CD8-positive, alpha-beta memory T cell (primary cell): ENCODE measurements around the gene SLCO3A1. TPM values are rescaled to one million over a fixed set of nuclear protein-coding genes. Genes with fewer than 3 reads are reported as not detected.

Experiments used
- CTCF ChIA-PET: fragments of 350-600 bp; sonication (Branson Sonifier 250); formaldehyde crosslinking; loops from one replicate; lab custom pipeline; 2021; ENCODE audit warnings: antibody characterized with exemption; lab: Charles Lee
- POLR2A ChIA-PET: fragments of 350-600 bp; sonication (Branson Sonifier 250); formaldehyde crosslinking; loops from one replicate; lab custom pipeline; 2021; ENCODE audit warnings: antibody characterized with exemption; lab: Charles Lee
- DNase-seq, 5 donors: peaks; one replicate each; pipeline versions ENCODE4 v3.0.0 to v3.0.0-alpha.2; 2020 to 2022; ENCODE audit warnings: mixed read lengths in 1 of 5
- H3K27ac ChIP-seq: one replicate; pipeline ENCODE4 v1.7.0; 2013; ENCODE audit warnings: low read depth, mild to moderate bottlenecking, low read length, moderate library complexity
- H3K27me3 ChIP-seq: 2 replicates; pipeline ENCODE4 v1.7.0; 2013; ENCODE audit warnings: low read length, mild to moderate bottlenecking; ENCODE audit not compliant: insufficient read depth, poor library complexity, severe bottlenecking
- H3K36me3 ChIP-seq: 2 replicates; pipeline ENCODE4 v1.7.0; 2013; ENCODE audit warnings: mild to moderate bottlenecking, low read length, moderate library complexity; ENCODE audit not compliant: insufficient read depth
- H3K4me1 ChIP-seq: 2 replicates; pipeline ENCODE4 v1.7.0; 2013; ENCODE audit warnings: mild to moderate bottlenecking, low read length, moderate library complexity; ENCODE audit not compliant: insufficient read depth
- H3K4me3 ChIP-seq: 2 replicates; pipeline ENCODE4 v1.7.0; 2013; ENCODE audit warnings: mild to moderate bottlenecking, low read length
- H3K9me3 ChIP-seq: 2 replicates; pipeline ENCODE4 v1.7.0; 2013; ENCODE audit warnings: mild to moderate bottlenecking, low read length
- H3K27ac Mint-ChIP-seq, 8 donors: one replicate each; pipeline ENCODE4 v1.8.0; 2020 to 2021; ENCODE audit warnings: mixed read lengths in 8 of 8, mild to moderate bottlenecking in 6 of 8, inconsistent platforms in 3 of 8, moderate library complexity in 3 of 8
- H3K27me3 Mint-ChIP-seq, 2 donors: one replicate each; pipeline ENCODE4 v1.8.0; 2020 to 2021; ENCODE audit warnings: mixed read lengths in 2 of 2, mild to moderate bottlenecking in 1 of 2, moderate library complexity in 1 of 2
- H3K36me3 Mint-ChIP-seq, 3 donors: one replicate each; pipeline ENCODE4 v1.8.0; 2020 to 2021; ENCODE audit warnings: mixed read lengths in 3 of 3, inconsistent platforms in 1 of 3, mild to moderate bottlenecking in 1 of 3
- H3K4me1 Mint-ChIP-seq, 3 donors: one replicate each; pipeline ENCODE4 v1.8.0; 2020 to 2021; ENCODE audit warnings: mixed read lengths in 3 of 3, inconsistent platforms in 1 of 3, mild to moderate bottlenecking in 1 of 3
- H3K4me3 Mint-ChIP-seq, 7 donors: one replicate each; pipeline ENCODE4 v1.8.0; 2020 to 2021; ENCODE audit warnings: mixed read lengths in 7 of 7, mild to moderate bottlenecking in 6 of 7, moderate library complexity in 4 of 7, inconsistent platforms in 2 of 7
- H3K9me3 Mint-ChIP-seq, 5 donors: one replicate each; pipeline ENCODE4 v1.8.0; 2020 to 2022; ENCODE audit warnings: mixed read lengths in 5 of 5, mild to moderate bottlenecking in 3 of 5, moderate library complexity in 2 of 5, inconsistent platforms in 1 of 5
- polyA plus RNA-seq: library from polyadenylated mRNA; unstranded; fragments of 300-500 nt; fragmentation: Illumina TruSeq; gene quantifications from one replicate; pipeline ENCODE4 v1.2.3, GENCODE V29; 2021
- total RNA-seq, 2 experiments: library from RNA; stranded (reverse); gene quantifications; one replicate each; pipeline ENCODE4 v1.2.3, GENCODE V29; 2021

Gene SLCO3A1
- total RNA-seq, result 10 to 100 TPM; 10.0 to 10.8 TPM
- polyA plus RNA-seq, result 47.9 TPM

DNA sequence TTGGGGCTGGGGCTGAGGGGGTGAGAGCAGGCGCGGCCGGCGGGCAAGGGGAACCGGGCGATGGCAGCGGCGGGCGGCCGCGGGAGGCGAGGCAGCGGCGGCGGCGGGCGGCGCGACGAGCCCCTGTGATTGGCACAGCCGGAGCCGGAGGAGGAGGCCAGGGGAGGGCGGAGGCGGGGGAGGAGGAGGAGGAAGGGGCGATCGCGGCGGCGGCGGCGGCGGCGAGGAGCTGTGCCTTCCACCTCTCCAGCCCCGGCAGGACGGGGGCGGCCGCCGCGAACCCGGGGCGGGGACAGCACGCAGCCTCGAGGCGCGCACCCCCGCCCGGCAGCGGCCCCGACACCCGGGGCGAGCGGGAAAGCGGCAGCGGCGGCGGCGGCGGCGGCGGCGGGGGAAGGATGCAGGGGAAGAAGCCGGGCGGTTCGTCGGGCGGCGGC is at the start of gene SLCO3A1:
Gene SLCO3A1 (plus strand): TSS at position 198 of the 437 bp plus-strand sequence.
- Mint-ChIP-seq H3K27ac (peak within 1 kb of the TSS; percentile 91 to 98 (median 94)), H3K27me3 (no peaks in the 10 kb centered on the region), H3K9me3 (no peaks in the 10 kb centered on the region), H3K4me1 (peaks cover 58 to 76% (median 71%) of the 10 kb centered on the region in 3 donors), H3K4me3 (peak within 1 kb of the TSS; percentile 88 to 98 (median 92)), H3K36me3 (peaks cover 0 to 6% (median 0%) of the 10 kb centered on the region in 3 donors)
- H3K9me3 ChIP-seq, result no peaks in the 10 kb centered on the region
- no peaks in the 10 kb centered on the region for H3K27me3 ChIP-seq
- peak within 1 kb of the TSS; percentile 41 for H3K27ac ChIP-seq
- CTCF ChIA-PET, result interaction anchor here (0.6 to 3.8 kb wide), 13 partner anchors 9 to 150 kb away, joined by 3 to 22 read pairs (median 4); no protein-coding TSS in a partner anchor
- H3K4me3 ChIP-seq, result peak within 1 kb of the TSS; percentile 62
- POLR2A ChIA-PET, result interaction anchor here (0.6 to 1.0 kb wide), 3 partner anchors 86 to 522 kb away, joined by 3 to 4 read pairs (median 4); no protein-coding TSS in a partner anchor
- no peaks in the 10 kb centered on the region for H3K36me3 ChIP-seq
- peaks cover 68% of the 10 kb centered on the region for H3K4me1 ChIP-seq
- peak; percentile 67 to 81 (median 73) for DNase-seq

DNA sequence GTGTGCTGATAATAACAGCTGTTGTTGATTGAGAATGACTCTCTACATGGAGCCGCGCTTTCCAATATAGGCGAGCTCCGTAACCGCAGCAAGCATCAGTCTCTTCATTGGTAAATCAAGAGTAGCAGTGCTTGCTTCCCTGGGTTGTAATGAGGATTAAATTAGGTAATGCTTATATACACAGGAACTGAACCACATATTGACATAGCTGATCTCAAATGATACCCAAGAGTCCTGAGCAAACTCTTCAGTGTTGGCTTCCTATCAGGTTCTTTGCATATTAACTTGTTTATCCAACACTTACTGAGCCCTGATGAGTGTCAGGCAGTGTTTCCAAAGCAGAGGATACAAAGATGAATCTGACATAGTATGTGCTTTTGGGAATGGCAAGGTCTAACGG is 46.4 kb upstream of the SLCO3A1 start:
- Histone ChIP-seq H3K4me3 (no peak overlapping the region), H3K27ac (no peak overlapping the region), H3K9me3 (no peaks in the 10 kb centered on the region), H3K27me3 (no peaks in the 10 kb centered on the region), H3K36me3 (no peaks in the 10 kb centered on the region), H3K4me1 (no peaks in the 10 kb centered on the region)
- ChIA-PET CTCF (no interaction called here), POLR2A (interaction anchor here (0.6 kb wide), 1 partner anchor 16 kb away, joined by 3 read pairs; no protein-coding TSS in a partner anchor)
- Mint-ChIP-seq H3K4me3 (no peak overlapping the region), H3K36me3 (no peaks in the 10 kb centered on the region), H3K27me3 (peaks cover 10 to 34% of the 10 kb centered on the region in 2 donors), H3K4me1 (no peaks in the 10 kb centered on the region), H3K27ac (no peak overlapping the region), H3K9me3 (peaks cover 0 to 6% (median 0%) of the 10 kb centered on the region in 5 donors)
- no peak for DNase-seq

GRCh38 chr15:91813924-91814323 is 39.6 kb upstream of the SLCO3A1 start:
- H3K4me1 Mint-ChIP-seq, result no peaks in the 10 kb centered on the region

DNA sequence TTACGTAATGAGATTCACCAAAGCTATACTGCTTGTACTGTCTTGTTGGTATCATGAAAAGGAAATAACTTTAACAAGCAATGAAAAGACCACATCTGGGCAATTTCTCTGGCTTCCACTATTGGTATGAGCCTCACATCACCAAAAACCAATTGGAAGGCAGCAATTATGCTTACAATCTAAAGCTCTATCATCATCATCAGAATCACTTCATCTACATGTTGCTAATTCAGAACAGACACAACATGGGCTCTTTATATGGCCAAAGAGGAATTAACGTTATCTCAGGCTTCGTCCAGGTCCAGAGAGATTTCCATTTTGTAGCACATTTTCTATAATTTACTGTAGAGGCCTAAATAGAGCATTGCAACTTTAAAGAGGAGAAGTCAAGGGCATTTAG is 36.6 kb upstream of the SLCO3A1 start:
- no peak overlapping the region for H3K27ac Mint-ChIP-seq
- ChIA-PET POLR2A (no interaction called here), CTCF (no interaction called here)
- H3K4me1 Mint-ChIP-seq, result no peaks in the 10 kb centered on the region
- DNase-seq, result no peak
- peaks cover 16 to 21% of the 10 kb centered on the region in 2 donors for H3K27me3 Mint-ChIP-seq
- H3K4me3 Mint-ChIP-seq, result no peak overlapping the region
- Histone ChIP-seq H3K27me3 (no peaks in the 10 kb centered on the region), H3K27ac (no peak overlapping the region), H3K4me3 (no peak overlapping the region), H3K9me3 (peaks cover 6% of the 10 kb centered on the region), H3K4me1 (no peaks in the 10 kb centered on the region), H3K36me3 (no peaks in the 10 kb centered on the region)
- peaks cover 0 to 19% (median 14%) of the 10 kb centered on the region in 5 donors for H3K9me3 Mint-ChIP-seq
- peaks cover 0 to 17% (median 0%) of the 10 kb centered on the region in 3 donors for H3K36me3 Mint-ChIP-seq

More at GRCh38 chr15:91813924-91814323, 39.6 kb upstream of the SLCO3A1 start:
- Mint-ChIP-seq H3K9me3 (peaks cover 0 to 22% (median 14%) of the 10 kb centered on the region in 5 donors), H3K27ac (no peak overlapping the region), H3K27me3 (peaks cover 7 to 14% of the 10 kb centered on the region in 2 donors), H3K4me3 (no peak overlapping the region), H3K36me3 (peaks cover 0 to 17% (median 0%) of the 10 kb centered on the region in 3 donors)
- H3K36me3 ChIP-seq, result no peaks in the 10 kb centered on the region
- H3K4me3 ChIP-seq, result no peak overlapping the region
- CTCF ChIA-PET, result no interaction called here
- POLR2A ChIA-PET, result no interaction called here
- DNase-seq, result no peak
- no peaks in the 10 kb centered on the region for H3K27me3 ChIP-seq
- H3K27ac ChIP-seq, result no peak overlapping the region
- no peaks in the 10 kb centered on the region for H3K4me1 ChIP-seq
- peaks cover 6% of the 10 kb centered on the region for H3K9me3 ChIP-seq

DNA sequence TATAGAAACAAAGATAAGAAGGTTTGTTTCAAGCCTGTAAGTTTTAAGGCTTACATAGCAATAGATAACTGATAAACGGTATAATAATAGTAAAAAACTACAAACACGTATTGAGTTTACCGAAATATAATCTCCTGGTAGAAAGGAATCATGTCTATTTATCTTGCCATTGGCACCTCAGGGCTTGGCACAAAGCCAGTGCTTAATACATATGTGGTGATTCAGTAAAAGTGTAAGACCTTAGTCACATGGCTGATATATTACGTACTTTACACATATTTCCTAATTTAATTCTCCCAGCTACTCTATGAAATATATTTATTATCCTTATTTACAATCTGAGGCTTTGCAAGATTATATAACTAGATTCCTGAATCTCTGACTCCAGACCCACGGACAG is 32.0 kb upstream of the SLCO3A1 start:
- Mint-ChIP-seq H3K9me3 (no peaks in the 10 kb centered on the region), H3K27ac (no peak overlapping the region), H3K36me3 (no peaks in the 10 kb centered on the region), H3K4me3 (no peak overlapping the region), H3K4me1 (no peaks in the 10 kb centered on the region), H3K27me3 (peaks cover 13 to 24% of the 10 kb centered on the region in 2 donors)
- ChIA-PET POLR2A (no interaction called here), CTCF (no interaction called here)
- no peaks in the 10 kb centered on the region for H3K36me3 ChIP-seq
- H3K4me1 ChIP-seq, result no peaks in the 10 kb centered on the region
- no peaks in the 10 kb centered on the region for H3K27me3 ChIP-seq
- H3K27ac ChIP-seq, result no peak overlapping the region
- H3K9me3 ChIP-seq, result no peaks in the 10 kb centered on the region
- no peak for DNase-seq
- H3K4me3 ChIP-seq, result no peak overlapping the region

DNA sequence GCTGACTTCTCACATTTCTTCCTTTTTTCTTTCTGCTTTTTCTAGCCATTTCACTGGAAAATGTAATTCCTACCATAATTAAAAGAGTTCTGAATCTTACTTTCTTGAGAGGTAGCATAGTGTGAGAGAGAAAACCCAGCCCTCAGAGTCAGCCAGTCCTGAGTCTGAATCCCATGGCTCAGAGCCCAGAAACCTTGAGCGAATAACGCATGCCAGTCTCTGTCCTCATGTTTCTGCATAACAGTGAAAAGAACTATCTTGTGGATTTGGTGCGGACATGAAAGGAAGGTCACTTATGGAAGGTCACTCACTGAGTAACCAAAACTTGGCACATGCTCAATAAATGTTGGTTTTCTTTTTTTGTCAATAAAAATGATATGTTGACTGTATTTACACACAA is 29.3 kb upstream of the SLCO3A1 start:
- Histone ChIP-seq H3K36me3 (no peaks in the 10 kb centered on the region), H3K27ac (no peak overlapping the region), H3K27me3 (no peaks in the 10 kb centered on the region), H3K9me3 (no peaks in the 10 kb centered on the region), H3K4me3 (no peak overlapping the region), H3K4me1 (no peaks in the 10 kb centered on the region)
- Mint-ChIP-seq H3K9me3 (no peaks in the 10 kb centered on the region), H3K36me3 (peaks cover 0 to 1% (median 0%) of the 10 kb centered on the region in 3 donors), H3K27me3 (peaks cover 8 to 18% of the 10 kb centered on the region in 2 donors), H3K4me3 (no peak overlapping the region), H3K4me1 (no peaks in the 10 kb centered on the region), H3K27ac (no peak overlapping the region)
- ChIA-PET CTCF (interaction anchor here (1.3 kb wide), 1 partner anchor 20 kb away, joined by 3 read pairs; no protein-coding TSS in a partner anchor), POLR2A (no interaction called here)
- no peak for DNase-seq

DNA sequence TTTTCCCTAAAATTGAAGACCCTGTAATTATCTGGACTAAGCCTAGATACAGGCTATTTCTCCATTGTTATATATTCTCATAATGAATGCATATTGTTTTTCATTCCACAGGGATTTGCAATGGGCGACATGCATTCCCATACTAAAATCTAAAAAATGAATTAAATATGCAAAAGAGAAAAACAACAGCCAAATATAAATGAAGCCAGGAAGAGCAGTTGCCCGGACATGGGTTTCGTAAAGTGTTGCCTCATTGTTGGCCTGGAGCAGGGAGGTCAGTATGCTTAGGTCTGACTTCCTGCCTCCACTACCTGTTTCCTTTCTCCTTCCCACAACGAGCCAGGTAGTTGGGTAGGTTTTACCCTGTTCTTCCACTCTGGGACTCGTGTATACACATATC is 27.1 kb upstream of the SLCO3A1 start:
- Mint-ChIP-seq H3K4me1 (no peaks in the 10 kb centered on the region), H3K9me3 (no peaks in the 10 kb centered on the region), H3K4me3 (no peak overlapping the region), H3K27ac (no peak overlapping the region), H3K36me3 (peaks cover 0 to 1% (median 0%) of the 10 kb centered on the region in 3 donors), H3K27me3 (peaks cover 5 to 12% of the 10 kb centered on the region in 2 donors)
- Histone ChIP-seq H3K36me3 (no peaks in the 10 kb centered on the region), H3K27ac (no peak overlapping the region), H3K4me3 (no peak overlapping the region), H3K27me3 (no peaks in the 10 kb centered on the region), H3K9me3 (no peaks in the 10 kb centered on the region), H3K4me1 (no peaks in the 10 kb centered on the region)
- ChIA-PET CTCF (no interaction called here), POLR2A (no interaction called here)
- DNase-seq, result no peak

DNA sequence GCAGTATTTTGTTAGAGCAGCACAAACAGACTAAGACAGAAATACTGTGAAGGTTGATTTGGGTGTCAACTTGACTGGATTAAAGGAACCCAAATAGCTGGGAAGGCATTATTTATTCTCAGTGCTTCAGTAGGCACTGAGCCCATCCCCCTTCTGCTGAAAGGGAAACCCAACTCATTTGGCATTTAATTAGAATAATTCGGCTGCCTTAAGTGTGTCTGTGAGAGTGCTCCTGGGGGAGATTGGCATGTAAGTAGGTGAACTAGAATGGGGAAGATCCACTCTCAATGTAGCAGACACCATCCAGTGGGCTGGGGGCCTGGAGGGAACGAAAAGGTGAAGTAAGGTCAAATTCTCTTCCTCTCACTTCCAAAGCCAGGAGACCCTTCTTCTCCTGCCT is 20.5 kb upstream of the SLCO3A1 start:
- Histone ChIP-seq H3K27me3 (no peaks in the 10 kb centered on the region), H3K36me3 (no peaks in the 10 kb centered on the region), H3K9me3 (no peaks in the 10 kb centered on the region), H3K4me1 (no peaks in the 10 kb centered on the region), H3K4me3 (no peak overlapping the region), H3K27ac (no peak overlapping the region)
- no peak overlapping the region for H3K27ac Mint-ChIP-seq
- peaks cover 6 to 29% of the 10 kb centered on the region in 2 donors for H3K27me3 Mint-ChIP-seq
- no peak overlapping the region for H3K4me3 Mint-ChIP-seq
- ChIA-PET POLR2A (no interaction called here), CTCF (no interaction called here)
- H3K9me3 Mint-ChIP-seq, result no peaks in the 10 kb centered on the region
- H3K4me1 Mint-ChIP-seq, result no peaks in the 10 kb centered on the region
- H3K36me3 Mint-ChIP-seq, result no peaks in the 10 kb centered on the region
- no peak for DNase-seq
